ENCODE measurements around the gene GCGR.
A peak's percentile ranks its signal among the peaks of the same experiment; 100 is the strongest.

GCGR gene

GRCh38 chr17:81863123-81863675, 59.2 kb downstream of the GCGR start:
- Histone ChIP-seq H3K9me2 (ENCODE audit: low read depth, low read length) (no peaks in the 10 kb centered on the region), H3K9me3 (ENCODE audit: low read length) (no peaks in the 10 kb centered on the region), H3K9ac (ENCODE audit: low read length) (no peak overlapping the region; the same call in 1 of the 2 replicates), H3K27me3 (ENCODE audit: insufficient read depth, low read length) (no peaks in the 10 kb centered on the region), H3K27ac (ENCODE audit: low read depth, low read length, poor library complexity, severe bottlenecking) (peak overlapping the region; percentile 36), H4K20me1 (ENCODE audit: insufficient read depth, low read length) (no peaks in the 10 kb centered on the region), H3F3A (ENCODE audit: insufficient read depth, low read length) (no peaks in the 10 kb centered on the region), H3K79me2 (ENCODE audit: insufficient read depth, low read length) (peaks cover 24% of the 10 kb centered on the region), H2AFZ (ENCODE audit: low read length) (no peak overlapping the region), H3K4me3 (ENCODE audit: low read depth, low read length, poor library complexity, severe bottlenecking) (no peak overlapping the region), H3K36me3 (ENCODE audit: insufficient read depth, low read length) (peaks cover 53% of the 10 kb centered on the region), H3K4me1 (ENCODE audit: insufficient read depth, low read length, severe bottlenecking) (peaks cover 64% of the 10 kb centered on the region), H3K4me2 (ENCODE audit: low read length) (peak overlapping the region; percentile 22; the same call in 1 of the 2 replicates)
- no peak for TF ChIP-seq CTCF (IDR thresholded peaks at IDR 0.05; ENCODE audit: low read length)
- TF ChIP-seq EZH2 (IDR thresholded peaks at IDR 0.05; ENCODE audit: borderline replicate concordance, low read length): no peak

Data from OCI-LY1 (cell line).